Measurements from ENCODE around the gene PHF14. TPM values are rescaled to one million over a fixed set of nuclear protein-coding genes. Genes with fewer than 3 reads are reported as not detected.
A peak's percentile ranks its signal among the peaks of the same experiment; 100 is the strongest.

Gene PHF14
- total RNA-seq, 1 experiment from 2014 or later = 35.1 TPM

GRCh38 chr7:11082552-11083213, 109.0 kb downstream of the PHF14 start:
- no peak for DNase-seq (ENCODE audit: low read depth)

DNA sequence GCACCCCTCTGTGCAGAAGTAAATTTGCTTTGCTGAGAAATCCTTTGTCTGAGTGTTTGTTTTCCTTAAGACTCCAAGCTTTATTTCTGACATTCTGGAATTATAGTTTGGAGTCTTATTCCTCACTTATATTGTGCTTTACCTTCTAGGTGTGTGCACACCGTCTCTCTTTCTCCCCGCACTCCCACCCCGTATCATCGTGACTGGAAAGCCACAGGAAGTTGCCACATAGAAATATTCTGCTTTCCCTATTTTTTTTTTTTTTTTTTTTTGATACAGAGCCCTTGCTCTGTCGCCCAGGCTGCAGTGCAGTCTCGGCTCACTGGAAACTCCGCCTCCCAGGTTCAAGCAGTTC, 109.5 kb downstream of the PHF14 start:
- DNase-seq (ENCODE audit: low read depth) = no peak

GRCh38 chr7:11104578-11104977, 130.9 kb downstream of the PHF14 start:
- DNase-seq (ENCODE audit: low read depth) = no peak

- DNase-seq (ENCODE audit: low read depth) = no peak
These were observed 136.0 kb downstream of the PHF14 start for GRCh38 chr7:11109659-11110058.

- no peak for DNase-seq (ENCODE audit: low read depth)
These were observed 146.5 kb downstream of the PHF14 start for GRCh38 chr7:11120068-11120664.

DNA sequence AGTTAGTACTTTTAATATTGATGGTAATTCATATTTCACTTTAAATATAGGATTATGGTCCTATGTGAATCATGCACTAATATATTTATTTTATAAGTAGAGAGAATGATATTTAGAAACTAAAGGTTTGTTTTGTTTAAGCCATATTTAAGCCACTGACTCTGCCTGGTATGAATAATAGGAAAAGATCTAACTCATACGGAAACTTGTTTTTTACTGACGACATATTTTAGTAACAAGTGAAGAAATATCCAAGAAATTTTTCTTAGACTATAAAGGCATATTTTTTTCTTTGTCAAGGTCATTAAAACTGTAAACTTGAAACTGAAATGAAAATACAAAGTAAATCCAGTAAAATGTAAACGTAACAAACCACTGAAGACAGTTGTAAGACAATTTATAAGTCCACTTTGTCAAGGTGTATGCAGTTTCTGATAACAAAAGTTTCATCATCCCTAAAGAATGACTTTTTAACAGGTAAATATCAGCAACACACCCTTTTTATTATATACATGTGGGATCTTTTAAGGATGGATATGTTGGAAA, 147.1 kb downstream of the PHF14 start:
- DNase-seq (ENCODE audit: low read depth) = no peak

DNA sequence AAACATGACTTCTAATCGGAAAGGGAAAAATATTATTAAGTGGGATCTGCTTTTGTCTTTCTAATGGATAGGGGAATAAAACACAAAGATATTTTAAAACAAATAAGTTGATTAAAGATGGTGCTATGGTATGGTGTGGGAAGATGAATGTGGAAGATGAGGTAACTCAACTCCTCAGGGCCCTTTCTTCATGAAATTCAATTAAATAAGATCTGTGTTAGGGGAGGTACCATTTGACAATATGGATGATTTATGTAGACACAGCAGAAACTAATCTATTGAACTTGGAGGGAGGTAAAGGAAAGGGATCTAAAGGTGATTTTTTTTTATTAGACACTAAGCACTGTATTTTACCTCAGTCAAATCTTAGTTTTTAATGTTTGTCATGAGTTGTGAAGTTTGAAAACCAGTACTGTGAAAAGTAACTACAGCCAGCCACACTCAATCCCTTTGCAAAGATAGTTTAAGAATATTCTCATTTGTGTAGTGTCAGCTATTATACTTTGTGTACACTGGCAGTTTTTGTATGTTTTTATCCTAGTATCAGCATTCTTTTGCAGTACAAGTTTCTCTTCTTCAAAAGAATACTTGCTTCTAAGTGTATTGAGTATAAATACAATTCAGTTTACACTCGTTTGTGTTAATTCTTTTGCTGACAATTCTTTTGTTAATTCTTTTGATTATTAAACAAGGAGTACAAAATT, 151.3 kb downstream of the PHF14 start:
- no peak for DNase-seq (ENCODE audit: low read depth)

DNA sequence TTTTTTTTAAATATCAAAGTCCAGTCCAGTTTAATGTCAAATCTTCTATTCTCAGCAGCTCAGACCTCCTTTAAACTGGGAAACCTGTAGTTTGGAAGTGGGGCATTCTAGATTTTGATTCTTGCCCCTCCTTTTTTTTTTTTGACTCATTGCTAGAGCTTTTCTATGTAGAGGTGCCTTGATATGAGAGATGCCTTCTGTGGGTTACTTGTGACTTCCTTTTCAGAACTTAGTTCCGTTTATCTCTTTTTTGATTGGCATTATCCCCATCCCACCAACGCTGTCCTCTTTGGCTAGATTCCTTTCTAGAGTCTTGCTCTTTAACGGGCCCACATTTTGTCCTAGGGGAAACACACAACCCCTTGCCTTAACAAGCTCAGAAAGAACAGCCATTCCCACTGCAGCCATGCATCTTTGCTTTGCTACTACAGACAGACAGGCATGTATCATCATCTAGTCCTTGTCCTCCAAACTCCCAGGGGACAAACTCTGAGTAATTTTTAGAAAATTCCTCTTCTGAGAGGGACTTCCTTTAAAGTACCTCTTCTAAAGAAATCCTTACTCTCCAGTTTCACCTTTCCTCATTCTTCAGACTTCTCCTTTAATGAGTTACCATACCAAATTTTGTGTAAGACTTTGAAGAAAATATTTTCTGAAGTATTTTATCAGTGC, 153.6 kb downstream of the PHF14 start:
- no peak for DNase-seq (ENCODE audit: low read depth)

GRCh38 chr7:11127988-11128387, 154.3 kb downstream of the PHF14 start:
- no peak for DNase-seq (ENCODE audit: low read depth)

GRCh38 chr7:11128498-11128897, 154.8 kb downstream of the PHF14 start:
- no peak for DNase-seq (ENCODE audit: low read depth)

- DNase-seq (ENCODE audit: low read depth) = peak; percentile 68
These were observed 156.3 kb downstream of the PHF14 start for GRCh38 chr7:11130012-11130411.

GRCh38 chr7:11130601-11131000, 156.9 kb downstream of the PHF14 start:
- DNase-seq (ENCODE audit: low read depth) = no peak

DNA sequence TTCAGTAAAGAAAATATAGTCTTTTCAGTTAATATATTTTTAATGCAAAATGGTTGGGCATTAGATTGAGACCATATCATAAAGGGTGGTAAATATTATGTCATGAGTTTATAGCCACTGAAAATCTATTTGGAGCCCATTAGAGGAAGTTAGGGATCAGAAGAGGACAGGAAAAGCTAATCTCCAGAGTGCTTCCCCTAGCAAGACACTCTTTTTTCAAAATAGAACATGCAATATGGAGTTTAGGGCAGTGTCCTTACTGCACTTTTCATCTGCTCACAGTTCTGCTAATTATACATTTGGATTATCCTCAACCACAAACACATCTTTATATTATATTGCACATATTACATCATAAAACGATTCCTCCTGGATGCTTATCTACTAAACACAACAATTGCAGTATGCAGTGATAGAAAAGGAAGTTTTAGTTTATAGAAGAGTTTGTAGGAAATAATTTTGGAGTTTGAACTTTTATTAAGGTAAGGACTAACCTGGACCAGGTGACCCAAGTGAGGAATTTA, 159.8 kb downstream of the PHF14 start:
- no peak for DNase-seq (ENCODE audit: low read depth)

DNA sequence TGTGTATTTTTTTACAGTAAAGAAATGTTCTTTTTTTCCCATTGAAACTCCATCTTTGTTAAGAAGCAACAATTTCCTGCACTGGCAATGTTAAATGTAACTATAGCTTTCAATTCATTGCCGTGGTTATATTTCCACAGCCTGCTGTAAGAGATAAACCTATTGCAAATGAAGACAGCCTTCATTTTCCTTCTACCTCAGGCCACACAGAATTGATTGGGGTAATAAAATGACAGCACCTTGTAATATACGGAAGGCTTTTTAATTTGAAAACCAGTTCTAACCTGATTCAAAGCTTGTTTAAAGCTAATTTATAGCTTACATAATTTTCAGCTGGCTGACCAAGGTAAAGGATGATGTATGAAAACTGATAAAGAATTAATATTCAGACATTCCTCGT, 161.9 kb downstream of the PHF14 start:
- no peak for DNase-seq (ENCODE audit: low read depth)

DNA sequence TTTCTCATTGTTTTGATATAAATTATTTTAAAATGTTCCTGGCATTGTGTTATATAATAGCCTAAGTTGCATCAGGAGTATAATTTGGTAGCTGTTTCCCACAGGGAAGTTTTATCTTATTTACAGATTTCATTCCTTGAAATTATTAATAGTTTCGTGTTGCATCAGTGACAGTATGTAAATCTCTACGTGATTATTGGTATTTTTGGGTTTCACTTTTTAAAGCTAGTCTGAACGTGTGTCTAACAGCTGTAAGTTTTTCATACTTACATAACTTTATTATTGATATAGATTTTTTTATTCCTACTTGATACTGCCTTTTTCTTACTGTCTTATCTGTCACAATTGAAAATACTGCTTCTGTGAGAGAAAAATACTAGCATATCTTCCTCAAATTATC, 167.9 kb downstream of the PHF14 start:
- no peak for DNase-seq (ENCODE audit: low read depth)

GRCh38 chr7:11153694-11154093, 180.0 kb downstream of the PHF14 start:
- DNase-seq (ENCODE audit: low read depth) = no peak

- DNase-seq (ENCODE audit: low read depth) = no peak
These were observed 182.2 kb downstream of the PHF14 start for GRCh38 chr7:11155883-11156282.

DNA sequence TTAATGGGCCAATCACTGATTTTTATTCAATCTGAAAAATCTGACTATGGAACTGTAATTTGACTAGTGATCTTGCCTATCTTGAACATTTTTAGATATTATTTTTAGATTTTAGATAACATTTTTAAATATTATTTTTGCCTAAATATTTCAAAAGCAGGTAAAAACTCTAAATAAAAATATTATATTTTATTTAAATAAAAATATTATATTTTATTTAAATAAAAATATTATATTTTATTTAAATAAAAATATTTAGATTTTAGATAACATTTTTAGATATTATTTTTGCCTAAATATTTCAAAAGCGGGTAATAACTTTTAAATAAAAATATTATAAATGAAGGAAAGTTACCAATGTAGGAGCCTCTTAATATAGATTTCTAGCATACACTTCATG, 187.8 kb downstream of the PHF14 start:
- DNase-seq (ENCODE audit: low read depth) = no peak

DNA sequence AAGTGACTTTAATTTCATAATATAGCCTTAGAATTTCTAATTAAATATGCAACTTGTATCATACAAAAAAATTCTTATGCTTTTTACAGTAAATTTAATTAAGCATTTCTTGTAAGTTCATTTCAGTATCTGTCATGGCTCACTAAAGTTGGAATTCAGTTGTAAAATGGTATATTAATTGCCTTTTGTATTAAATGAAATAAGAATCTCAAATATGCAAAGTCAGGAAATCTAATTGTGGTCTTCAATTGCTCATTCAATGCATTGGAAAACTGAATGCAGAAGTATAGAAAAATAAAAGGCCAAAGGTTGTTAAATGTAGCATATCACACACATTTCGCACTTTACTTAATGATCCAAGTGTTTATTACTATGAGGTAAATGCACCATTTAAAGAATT, 189.5 kb downstream of the PHF14 start:
- no peak for DNase-seq (ENCODE audit: low read depth)

GRCh38 chr7:11166051-11166450, 192.4 kb downstream of the PHF14 start:
- no peak for DNase-seq (ENCODE audit: low read depth)

- no peak for DNase-seq (ENCODE audit: low read depth)
These were observed 195.0 kb downstream of the PHF14 start for GRCh38 chr7:11168650-11169170.

GRCh38 chr7:11170175-11170574, 196.5 kb downstream of the PHF14 start:
- DNase-seq (ENCODE audit: low read depth) = no peak

Data from RPMI7951 (cell line).